ENCODE results near the gene NBAS. TPM values are rescaled to one million over a fixed set of nuclear protein-coding genes. Genes with fewer than 3 reads are reported as not detected.

NBAS gene
- polyA plus RNA-seq, 1 of the 3 experiments (the other 2 are of a cell fraction): 12.0 TPM

GRCh38 chr2:15369129-15369528, 192.0 kb downstream of the NBAS start:
- ChIA-PET CTCF (interaction anchor here (1.1 to 1.3 kb wide), 2 partner anchors 10 to 97 kb away, joined by 3 read pairs; no protein-coding TSS in a partner anchor), POLR2A (no interaction called here)
- Histone ChIP-seq H3K27ac (ENCODE audit: low read depth in 2 of 2, low read length in 1 of 2) (no peak overlapping the region), H3K4me1 (ENCODE audit: control insufficient read depth in 1 of 2, insufficient read depth in 2 of 2, low read depth in 1 of 2, low read length in 1 of 2) (no peaks in the 10 kb centered on the region), H2AFZ (ENCODE audit: low read depth) (no peak overlapping the region), H3K4me3 (ENCODE audit: low read depth in 2 of 2, low read length in 1 of 2) (no peak overlapping the region), H3K4me2 (no peak overlapping the region), H3K36me3 (replicated peaks in 1 of 2; ENCODE audit: control insufficient read depth in 1 of 2, insufficient read depth in 2 of 2, low read length in 1 of 2) (peaks cover 8 to 14% of the 10 kb centered on the region in 2 experiments), H3K9me3 (no peaks in the 10 kb centered on the region), H4K20me1 (ENCODE audit: insufficient read depth) (no peaks in the 10 kb centered on the region), H3K27me3 (ENCODE audit: insufficient read depth) (no peaks in the 10 kb centered on the region), H3K9me2 (no peaks in the 10 kb centered on the region), H3F3A (replicated peaks; ENCODE audit: insufficient read depth) (no peaks in the 10 kb centered on the region), H3K9ac (no peak overlapping the region), H3K79me2 (ENCODE audit: insufficient read depth) (no peaks in the 10 kb centered on the region)
- no peak for DNase-seq
- no peak for TF ChIP-seq FOXJ3 (CRISPR knock-in tag; IDR thresholded peaks at IDR 0.05)
- no peak for TF ChIP-seq MXI1 (IDR thresholded peaks at IDR 0.05; ENCODE audit: low read depth, low read length)
- TF ChIP-seq RXRA (IDR thresholded peaks at IDR 0.05; ENCODE audit: borderline replicate concordance, low read depth): no peak
- no peak for TF ChIP-seq MEF2A (IDR thresholded peaks at IDR 0.05; ENCODE audit: borderline replicate concordance, low read depth)
- TF ChIP-seq JUND (IDR thresholded peaks at IDR 0.05): no peak
- no peak for TF ChIP-seq NFIC (IDR thresholded peaks at IDR 0.05; ENCODE audit: borderline replicate concordance)
- TF ChIP-seq NRF1 (IDR thresholded peaks at IDR 0.05; ENCODE audit: low read depth, low read length): no peak
- TF ChIP-seq RCOR1 (IDR thresholded peaks at IDR 0.05; ENCODE audit: low read length): no peak
- TF ChIP-seq FOXM1 (IDR thresholded peaks at IDR 0.05; ENCODE audit: low read depth): no peak
- 97% methylated on average over 2 of the region's 2 CpGs for WGBS (ENCODE audit: low lambda C conversion rate)

- Histone ChIP-seq H3K9ac (no peak overlapping the region), H3K4me1 (ENCODE audit: control insufficient read depth in 1 of 2, insufficient read depth in 2 of 2, low read depth in 1 of 2, low read length in 1 of 2) (peaks cover 0 to 8% of the 10 kb centered on the region in 2 experiments; a peak in 1 of 4 replicates), H3K27me3 (ENCODE audit: insufficient read depth) (no peaks in the 10 kb centered on the region), H3K9me3 (no peaks in the 10 kb centered on the region), H3K27ac (ENCODE audit: low read depth in 2 of 2, low read length in 1 of 2) (no peak overlapping the region), H3K79me2 (ENCODE audit: insufficient read depth) (no peaks in the 10 kb centered on the region), H3F3A (replicated peaks; ENCODE audit: insufficient read depth) (no peaks in the 10 kb centered on the region), H4K20me1 (ENCODE audit: insufficient read depth) (no peaks in the 10 kb centered on the region), H2AFZ (ENCODE audit: low read depth) (no peak overlapping the region), H3K4me2 (no peak overlapping the region), H3K9me2 (no peaks in the 10 kb centered on the region), H3K36me3 (replicated peaks in 1 of 2; ENCODE audit: control insufficient read depth in 1 of 2, insufficient read depth in 2 of 2, low read length in 1 of 2) (peaks cover 5 to 8% of the 10 kb centered on the region in 2 experiments), H3K4me3 (ENCODE audit: low read depth in 2 of 2, low read length in 1 of 2) (no peak overlapping the region)
- ChIA-PET POLR2A (no interaction called here), CTCF (interaction anchor here (0.8 kb wide), 1 partner anchor 20 kb away, joined by 3 read pairs; no protein-coding TSS in a partner anchor)
- no peak for DNase-seq
- WGBS (ENCODE audit: low lambda C conversion rate): 95% methylated on average over 2 of the region's 2 CpGs
- TF ChIP-seq ELF1 (IDR thresholded peaks at IDR 0.05): no peak
- no peak for TF ChIP-seq GABPA (IDR thresholded peaks at IDR 0.05; ENCODE audit: low read depth)
- no peak for TF ChIP-seq EP300 (IDR thresholded peaks at IDR 0.05; ENCODE audit: borderline replicate concordance in 1 of 2, low read depth in 1 of 2, low read length in 1 of 2)
- no peak for TF ChIP-seq RXRA (IDR thresholded peaks at IDR 0.05; ENCODE audit: borderline replicate concordance, low read depth)
- no peak for TF ChIP-seq RCOR1 (IDR thresholded peaks at IDR 0.05; ENCODE audit: low read length)
- no peak for TF ChIP-seq RAD21 (IDR thresholded peaks at IDR 0.05; ENCODE audit: low read length)
- no peak for TF ChIP-seq TEAD4 (IDR thresholded peaks at IDR 0.05; ENCODE audit: borderline replicate concordance, insufficient read depth)
- TF ChIP-seq, protein P1, sequence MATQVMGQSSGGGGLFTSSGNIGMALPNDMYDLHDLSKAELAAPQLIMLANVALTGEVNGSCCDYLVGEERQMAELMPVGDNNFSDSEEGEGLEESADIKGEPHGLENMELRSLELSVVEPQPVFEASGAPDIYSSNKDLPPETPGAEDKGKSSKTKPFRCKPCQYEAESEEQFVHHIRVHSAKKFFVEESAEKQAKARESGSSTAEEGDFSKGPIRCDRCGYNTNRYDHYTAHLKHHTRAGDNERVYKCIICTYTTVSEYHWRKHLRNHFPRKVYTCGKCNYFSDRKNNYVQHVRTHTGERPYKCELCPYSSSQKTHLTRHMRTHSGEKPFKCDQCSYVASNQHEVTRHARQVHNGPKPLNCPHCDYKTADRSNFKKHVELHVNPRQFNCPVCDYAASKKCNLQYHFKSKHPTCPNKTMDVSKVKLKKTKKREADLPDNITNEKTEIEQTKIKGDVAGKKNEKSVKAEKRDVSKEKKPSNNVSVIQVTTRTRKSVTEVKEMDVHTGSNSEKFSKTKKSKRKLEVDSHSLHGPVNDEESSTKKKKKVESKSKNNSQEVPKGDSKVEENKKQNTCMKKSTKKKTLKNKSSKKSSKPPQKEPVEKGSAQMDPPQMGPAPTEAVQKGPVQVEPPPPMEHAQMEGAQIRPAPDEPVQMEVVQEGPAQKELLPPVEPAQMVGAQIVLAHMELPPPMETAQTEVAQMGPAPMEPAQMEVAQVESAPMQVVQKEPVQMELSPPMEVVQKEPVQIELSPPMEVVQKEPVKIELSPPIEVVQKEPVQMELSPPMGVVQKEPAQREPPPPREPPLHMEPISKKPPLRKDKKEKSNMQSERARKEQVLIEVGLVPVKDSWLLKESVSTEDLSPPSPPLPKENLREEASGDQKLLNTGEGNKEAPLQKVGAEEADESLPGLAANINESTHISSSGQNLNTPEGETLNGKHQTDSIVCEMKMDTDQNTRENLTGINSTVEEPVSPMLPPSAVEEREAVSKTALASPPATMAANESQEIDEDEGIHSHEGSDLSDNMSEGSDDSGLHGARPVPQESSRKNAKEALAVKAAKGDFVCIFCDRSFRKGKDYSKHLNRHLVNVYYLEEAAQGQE (IDR thresholded peaks at IDR 0.05; ENCODE audit: low read depth, low read length): no peak
- TF ChIP-seq CTCF (IDR thresholded peaks at IDR 0.05): no peak
- TF ChIP-seq, protein P2, sequence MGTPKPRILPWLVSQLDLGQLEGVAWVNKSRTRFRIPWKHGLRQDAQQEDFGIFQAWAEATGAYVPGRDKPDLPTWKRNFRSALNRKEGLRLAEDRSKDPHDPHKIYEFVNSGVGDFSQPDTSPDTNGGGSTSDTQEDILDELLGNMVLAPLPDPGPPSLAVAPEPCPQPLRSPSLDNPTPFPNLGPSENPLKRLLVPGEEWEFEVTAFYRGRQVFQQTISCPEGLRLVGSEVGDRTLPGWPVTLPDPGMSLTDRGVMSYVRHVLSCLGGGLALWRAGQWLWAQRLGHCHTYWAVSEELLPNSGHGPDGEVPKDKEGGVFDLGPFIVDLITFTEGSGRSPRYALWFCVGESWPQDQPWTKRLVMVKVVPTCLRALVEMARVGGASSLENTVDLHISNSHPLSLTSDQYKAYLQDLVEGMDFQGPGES (IDR thresholded peaks at IDR 0.05; ENCODE audit: low read depth, low read length): no peak
- no peak for TF ChIP-seq FOXM1 (IDR thresholded peaks at IDR 0.05; ENCODE audit: low read depth)
- TF ChIP-seq EZH2phosphoT487 (IDR thresholded peaks at IDR 0.05; ENCODE audit: borderline replicate concordance, low read depth): no peak
- TF ChIP-seq, protein P3, sequence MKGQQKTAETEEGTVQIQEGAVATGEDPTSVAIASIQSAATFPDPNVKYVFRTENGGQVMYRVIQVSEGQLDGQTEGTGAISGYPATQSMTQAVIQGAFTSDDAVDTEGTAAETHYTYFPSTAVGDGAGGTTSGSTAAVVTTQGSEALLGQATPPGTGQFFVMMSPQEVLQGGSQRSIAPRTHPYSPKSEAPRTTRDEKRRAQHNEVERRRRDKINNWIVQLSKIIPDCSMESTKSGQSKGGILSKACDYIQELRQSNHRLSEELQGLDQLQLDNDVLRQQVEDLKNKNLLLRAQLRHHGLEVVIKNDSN (IDR thresholded peaks at IDR 0.05; ENCODE audit: borderline replicate concordance, low read depth): no peak
- TF ChIP-seq JUND (IDR thresholded peaks at IDR 0.05): no peak
- no peak for TF ChIP-seq YY1 (IDR thresholded peaks at IDR 0.05; ENCODE audit: low read depth)
- TF ChIP-seq TCF12 (IDR thresholded peaks at IDR 0.05): no peak
- no peak for TF ChIP-seq RFX5 (IDR thresholded peaks at IDR 0.05; ENCODE audit: low read length)
- no peak for TF ChIP-seq TAF1 (IDR thresholded peaks at IDR 0.05; ENCODE audit: borderline replicate concordance, low read depth, low read length)
- no peak for TF ChIP-seq NFIC (IDR thresholded peaks at IDR 0.05; ENCODE audit: borderline replicate concordance)
Observed at GRCh38 chr2:15367715-15368114, 193.4 kb downstream of the NBAS start.

Measured in SK-N-SH (cell line).